Measurements from ENCODE around the gene SLC24A4. TPM values are rescaled to one million over a fixed set of nuclear protein-coding genes. Genes with fewer than 3 reads are reported as not detected.
A peak's percentile ranks its signal among the peaks of the same experiment; 100 is the strongest.

Gene SLC24A4
- total and polyA plus RNA-seq, 7 experiments from 2014 or later, result 0.10 to 15.3 (median 2.1) TPM; not detected in 4

GRCh38 chr14:92459950-92460421 is 137.0 kb downstream of the SLC24A4 start:
- Mint-ChIP-seq H3K4me3 (no peak overlapping the region), H3K27me3 (peaks cover 0 to 6% (median 0%) of the 10 kb centered on the region in 5 donors), H3K9me3 (no peaks in the 10 kb centered on the region), H3K4me1 (peaks cover 7 to 20% (median 12%) of the 10 kb centered on the region in 7 donors), H3K27ac (no peak overlapping the region), H3K36me3 (no peaks in the 10 kb centered on the region)
- Histone ChIP-seq H3K9me3 (ENCODE audit: control insufficient read depth in 2 of 3, low read length in 3 of 3) (no peaks in the 10 kb centered on the region), H3K4me1 (ENCODE audit: control insufficient read depth in 2 of 2, insufficient read depth in 2 of 2, low read length in 2 of 2) (peaks cover 0 to 23% of the 10 kb centered on the region in 2 donors), H3K4me3 (ENCODE audit: low read length) (no peak overlapping the region), H3K27ac (ENCODE audit: low read depth, low read length) (no peak overlapping the region), H3K27me3 (ENCODE audit: control insufficient read depth in 2 of 2, insufficient read depth in 2 of 2, low read length in 2 of 2) (no peaks in the 10 kb centered on the region), H3K36me3 (ENCODE audit: control insufficient read depth in 2 of 3, insufficient read depth in 3 of 3, low read length in 3 of 3) (no peaks in the 10 kb centered on the region)
- intact Hi-C loops (cut with micrococcal nuclease), result no loop called here
- POLR2A ChIA-PET, result no interaction called here
- ATAC-seq, result no peak
- DNase-seq, result peak in 1 of 9 donors; percentile 15
- CTCF ChIA-PET, result no interaction called here

- no peaks in the 10 kb centered on the region for H3K27me3 ChIP-seq (ENCODE audit: control insufficient read depth in 2 of 2, insufficient read depth in 2 of 2, low read length in 2 of 2)
- no peak overlapping the region for H3K4me3 Mint-ChIP-seq
- peaks cover 0 to 23% of the 10 kb centered on the region in 2 donors for H3K4me1 ChIP-seq (ENCODE audit: control insufficient read depth in 2 of 2, insufficient read depth in 2 of 2, low read length in 2 of 2)
- ChIA-PET CTCF (no interaction called here), POLR2A (no interaction called here)
- H3K36me3 Mint-ChIP-seq, result no peaks in the 10 kb centered on the region
- peaks cover 7 to 20% (median 12%) of the 10 kb centered on the region in 7 donors for H3K4me1 Mint-ChIP-seq
- no peak for ATAC-seq
- no peak overlapping the region for H3K27ac Mint-ChIP-seq
- H3K27ac ChIP-seq (ENCODE audit: low read depth, low read length), result no peak overlapping the region
- intact Hi-C loops (cut with micrococcal nuclease), result no loop called here
- H3K4me3 ChIP-seq (ENCODE audit: low read length), result no peak overlapping the region
- no peaks in the 10 kb centered on the region for H3K36me3 ChIP-seq (ENCODE audit: control insufficient read depth in 2 of 3, insufficient read depth in 3 of 3, low read length in 3 of 3)
- H3K9me3 ChIP-seq (ENCODE audit: control insufficient read depth in 2 of 3, low read length in 3 of 3), result no peaks in the 10 kb centered on the region
- DNase-seq, result peak in 1 of 9 donors; percentile 17
- H3K9me3 Mint-ChIP-seq, result no peaks in the 10 kb centered on the region
- peaks cover 0 to 6% (median 0%) of the 10 kb centered on the region in 5 donors for H3K27me3 Mint-ChIP-seq
Observed at GRCh38 chr14:92460541-92460915, 137.6 kb downstream of the SLC24A4 start.

GRCh38 chr14:92460916-92461579 is 138.1 kb downstream of the SLC24A4 start:
- no peak overlapping the region for H3K4me3 Mint-ChIP-seq
- H3K27ac Mint-ChIP-seq, result peak overlapping the region in 2 of 9 donors; percentile 36 to 48
- Histone ChIP-seq H3K4me1 (ENCODE audit: control insufficient read depth in 2 of 2, insufficient read depth in 2 of 2, low read length in 2 of 2) (peaks cover 0 to 23% of the 10 kb centered on the region in 2 donors), H3K36me3 (ENCODE audit: control insufficient read depth in 2 of 3, insufficient read depth in 3 of 3, low read length in 3 of 3) (no peaks in the 10 kb centered on the region), H3K27ac (ENCODE audit: low read depth, low read length) (no peak overlapping the region), H3K4me3 (ENCODE audit: low read length) (no peak overlapping the region), H3K27me3 (ENCODE audit: control insufficient read depth in 2 of 2, insufficient read depth in 2 of 2, low read length in 2 of 2) (no peaks in the 10 kb centered on the region), H3K9me3 (ENCODE audit: control insufficient read depth in 2 of 3, low read length in 3 of 3) (no peaks in the 10 kb centered on the region)
- H3K4me1 Mint-ChIP-seq, result peaks cover 7 to 20% (median 12%) of the 10 kb centered on the region in 7 donors
- ChIA-PET CTCF (no interaction called here), POLR2A (no interaction called here)
- ATAC-seq, result peak; percentile 75
- H3K36me3 Mint-ChIP-seq, result no peaks in the 10 kb centered on the region
- H3K27me3 Mint-ChIP-seq, result peaks cover 0 to 6% (median 0%) of the 10 kb centered on the region in 5 donors
- intact Hi-C loops (cut with micrococcal nuclease), result no loop called here
- H3K9me3 Mint-ChIP-seq, result no peaks in the 10 kb centered on the region
- peak in 1 of 9 donors; percentile 12 for DNase-seq

GRCh38 chr14:92461891-92462290 is 138.9 kb downstream of the SLC24A4 start:
- Mint-ChIP-seq H3K27ac (peak overlapping the region in 1 of 9 donors; percentile 48), H3K9me3 (peaks cover 0 to 3% (median under 1%) of the 10 kb centered on the region in 11 donors), H3K27me3 (peaks cover 0 to 6% (median 0%) of the 10 kb centered on the region in 5 donors), H3K36me3 (no peaks in the 10 kb centered on the region), H3K4me3 (no peak overlapping the region), H3K4me1 (peaks cover 7 to 20% (median 12%) of the 10 kb centered on the region in 7 donors)
- H3K4me3 ChIP-seq (ENCODE audit: low read length), result no peak overlapping the region
- peaks cover 0 to 23% of the 10 kb centered on the region in 2 donors for H3K4me1 ChIP-seq (ENCODE audit: control insufficient read depth in 2 of 2, insufficient read depth in 2 of 2, low read length in 2 of 2)
- no peak for ATAC-seq
- H3K27ac ChIP-seq (ENCODE audit: low read depth, low read length), result no peak overlapping the region
- peaks cover 0 to 4% (median 0%) of the 10 kb centered on the region in 3 experiments for H3K9me3 ChIP-seq (ENCODE audit: control insufficient read depth in 2 of 3, low read length in 3 of 3)
- no peaks in the 10 kb centered on the region for H3K36me3 ChIP-seq (ENCODE audit: control insufficient read depth in 2 of 3, insufficient read depth in 3 of 3, low read length in 3 of 3)
- ChIA-PET POLR2A (no interaction called here), CTCF (no interaction called here)
- intact Hi-C loops (cut with micrococcal nuclease), result no loop called here
- no peaks in the 10 kb centered on the region for H3K27me3 ChIP-seq (ENCODE audit: control insufficient read depth in 2 of 2, insufficient read depth in 2 of 2, low read length in 2 of 2)
- peak in 1 of 9 donors; percentile 7 for DNase-seq

- Mint-ChIP-seq H3K27ac (no peak overlapping the region), H3K9me3 (peaks cover 0 to 9% (median 5%) of the 10 kb centered on the region in 11 donors), H3K4me1 (peaks cover 7 to 20% (median 12%) of the 10 kb centered on the region in 7 donors), H3K4me3 (peak overlapping the region in 1 of 10 donors; percentile 40), H3K27me3 (peaks cover 0 to 6% (median 0%) of the 10 kb centered on the region in 5 donors), H3K36me3 (no peaks in the 10 kb centered on the region)
- H3K27me3 ChIP-seq (ENCODE audit: control insufficient read depth in 2 of 2, insufficient read depth in 2 of 2, low read length in 2 of 2), result no peaks in the 10 kb centered on the region
- intact Hi-C loops (cut with micrococcal nuclease), result no loop called here
- H3K4me3 ChIP-seq (ENCODE audit: low read length), result no peak overlapping the region
- no peaks in the 10 kb centered on the region for H3K36me3 ChIP-seq (ENCODE audit: control insufficient read depth in 2 of 3, insufficient read depth in 3 of 3, low read length in 3 of 3)
- ChIA-PET POLR2A (no interaction called here), CTCF (no interaction called here)
- DNase-seq (no peak), ATAC-seq (no peak)
- peaks cover 0 to 11% (median 0%) of the 10 kb centered on the region in 3 experiments for H3K9me3 ChIP-seq (ENCODE audit: control insufficient read depth in 2 of 3, low read length in 3 of 3)
- H3K4me1 ChIP-seq (ENCODE audit: control insufficient read depth in 2 of 2, insufficient read depth in 2 of 2, low read length in 2 of 2), result peaks cover 0 to 23% of the 10 kb centered on the region in 2 donors
- H3K27ac ChIP-seq (ENCODE audit: low read depth, low read length), result no peak overlapping the region
Observed at GRCh38 chr14:92462568-92462967, 139.6 kb downstream of the SLC24A4 start.

- ATAC-seq (no peak), DNase-seq (peak in 5 of 9 donors; percentile 11 to 24 (median 17))
- CTCF ChIA-PET, result no interaction called here
Observed at GRCh38 chr14:92463141-92463540, 140.2 kb downstream of the SLC24A4 start.

More at GRCh38 chr14:92463141-92463540, 140.2 kb downstream of the SLC24A4 start:
- no peaks in the 10 kb centered on the region for H3K36me3 Mint-ChIP-seq
- POLR2A ChIA-PET, result no interaction called here
- H3K4me3 Mint-ChIP-seq, result peak overlapping the region in 2 of 10 donors; percentile 27 to 40
- H3K4me3 ChIP-seq (ENCODE audit: low read length), result no peak overlapping the region
- peaks cover 7 to 20% (median 12%) of the 10 kb centered on the region in 7 donors for H3K4me1 Mint-ChIP-seq
- H3K4me1 ChIP-seq (ENCODE audit: control insufficient read depth in 2 of 2, insufficient read depth in 2 of 2, low read length in 2 of 2), result peaks cover 0 to 23% of the 10 kb centered on the region in 2 donors
- intact Hi-C loops (cut with micrococcal nuclease), result loop anchor here in 1 of 2 donors (1.0 kb wide), 1 partner anchor 140 kb away; no protein-coding TSS in a partner anchor
- H3K27me3 Mint-ChIP-seq, result peaks cover 0 to 6% (median 0%) of the 10 kb centered on the region in 5 donors
- no peaks in the 10 kb centered on the region for H3K36me3 ChIP-seq (ENCODE audit: control insufficient read depth in 2 of 3, insufficient read depth in 3 of 3, low read length in 3 of 3)
- H3K27ac ChIP-seq (ENCODE audit: low read depth, low read length), result no peak overlapping the region
- peaks cover 0 to 12% (median 0%) of the 10 kb centered on the region in 3 experiments for H3K9me3 ChIP-seq (ENCODE audit: control insufficient read depth in 2 of 3, low read length in 3 of 3)
- H3K27me3 ChIP-seq (ENCODE audit: control insufficient read depth in 2 of 2, insufficient read depth in 2 of 2, low read length in 2 of 2), result no peaks in the 10 kb centered on the region
- H3K27ac Mint-ChIP-seq, result no peak overlapping the region
- peaks cover 0 to 13% (median 5%) of the 10 kb centered on the region in 11 donors for H3K9me3 Mint-ChIP-seq

Data from naive thymus-derived CD4-positive, alpha-beta T cell (primary cell).